GM23248 (cell line): Measurements from ENCODE around the gene SLC38A11.

Experiments
- EZH2 ChIP-seq: fragments of 200-600 bp; sonication (generic); IDR thresholded peaks from 2 replicates; pipeline ENCODE4 v1.6.1; 2018; ENCODE audit warnings: antibody characterized with exemption, mild to moderate bottlenecking; ENCODE audit not compliant: insufficient read depth, poor library complexity, severe bottlenecking
- EZH2phosphoT487 ChIP-seq: fragments of 200-600 bp; sonication (generic); IDR thresholded peaks from 2 replicates; pipeline ENCODE4 v1.6.1; 2018; ENCODE audit warnings: antibody characterized with exemption, moderate library complexity, mild to moderate bottlenecking, low read depth; ENCODE audit not compliant: insufficient read depth

GRCh38 chr2:164847981-164848741 is 107.2 kb downstream of the SLC38A11 start:
- TF ChIP-seq EZH2 (no peak), EZH2phosphoT487 (no peak)
